SKM-1 treated with dmso at 0.1 percent for 144 hours (cell line): ENCODE data around the gene NLRP5.
"Not testable (repeated sequence)": the region's sequence is repeated elsewhere in the genome, so short reads cannot be mapped to it uniquely, and the experiment has no call there.

Experiments
- DNase-seq: peaks from one replicate; lab custom pipeline; 2025; ENCODE audit not compliant: unreplicated experiment; lab: John Stamatoyannopoulos, UW

The NLRP5 gene

GRCh38 chr19:56098237-56098636 is 111.7 kb downstream of the NLRP5 start:
- DNase-seq, result not testable (repeated sequence)

GRCh38 chr19:56098731-56099568 is 112.4 kb downstream of the NLRP5 start:
- DNase-seq, result no peak

GRCh38 chr19:56099638-56100539 is 113.3 kb downstream of the NLRP5 start:
- DNase-seq, result no peak

- DNase-seq, result no peak
Observed at GRCh38 chr19:56101095-56101494, 114.5 kb downstream of the NLRP5 start.

- no peak for DNase-seq
Observed at GRCh38 chr19:56101746-56102535, 115.4 kb downstream of the NLRP5 start.

GRCh38 chr19:56103027-56103614 is 116.5 kb downstream of the NLRP5 start:
- no peak for DNase-seq

GRCh38 chr19:56104423-56104822 is 117.8 kb downstream of the NLRP5 start:
- no peak for DNase-seq

- no peak for DNase-seq
Observed at GRCh38 chr19:56105090-56105701, 118.6 kb downstream of the NLRP5 start.

- not testable (repeated sequence) for DNase-seq
Observed at GRCh38 chr19:56105831-56106396, 119.3 kb downstream of the NLRP5 start.

- DNase-seq, result no peak
Observed at GRCh38 chr19:56106397-56106849, 119.8 kb downstream of the NLRP5 start.

GRCh38 chr19:56106993-56107392 is 120.4 kb downstream of the NLRP5 start:
- DNase-seq, result no peak

GRCh38 chr19:56107626-56108351 is 121.2 kb downstream of the NLRP5 start:
- DNase-seq, result no peak

- no peak for DNase-seq
Observed at GRCh38 chr19:56108447-56109195, 122.0 kb downstream of the NLRP5 start.

GRCh38 chr19:56109226-56109625 is 122.7 kb downstream of the NLRP5 start:
- DNase-seq, result no peak

GRCh38 chr19:56110515-56111448 is 124.2 kb downstream of the NLRP5 start:
- DNase-seq, result no peak
